ENCODE measurements around the gene C7orf33.

Gene C7orf33

GRCh38 chr7:148645898-148646297 lies 55.3 kb downstream of the C7orf33 start:
- TF ChIP-seq CTCF (IDR thresholded peaks at IDR 0.05; ENCODE audit: insufficient read depth, low read depth, low read length, missing control alignments), result no peak
- DNase-seq (ENCODE audit: low read depth), result no peak
- no peak overlapping the region for H3K4me3 ChIP-seq (ENCODE audit: low read depth, low read length)

- no peak overlapping the region for H3K4me3 ChIP-seq (ENCODE audit: low read depth, low read length)
- DNase-seq (ENCODE audit: low read depth), result no peak
- no peak for TF ChIP-seq CTCF (IDR thresholded peaks at IDR 0.05; ENCODE audit: insufficient read depth, low read depth, low read length, missing control alignments)
These were observed 59.8 kb downstream of the C7orf33 start for GRCh38 chr7:148650232-148650858.

GRCh38 chr7:148652773-148653172 lies 62.2 kb downstream of the C7orf33 start:
- H3K4me3 ChIP-seq (ENCODE audit: low read depth, low read length), result no peak overlapping the region
- no peak for DNase-seq (ENCODE audit: low read depth)
- no peak for TF ChIP-seq CTCF (IDR thresholded peaks at IDR 0.05; ENCODE audit: insufficient read depth, low read depth, low read length, missing control alignments)

- no peak for DNase-seq (ENCODE audit: low read depth)
These were observed 67.4 kb downstream of the C7orf33 start for GRCh38 chr7:148657929-148658328.

GRCh38 chr7:148661471-148661870 lies 70.9 kb downstream of the C7orf33 start:
- no peak for TF ChIP-seq CTCF (IDR thresholded peaks at IDR 0.05; ENCODE audit: insufficient read depth, low read depth, low read length, missing control alignments)
- H3K4me3 ChIP-seq (ENCODE audit: low read depth, low read length), result no peak overlapping the region
- DNase-seq (ENCODE audit: low read depth), result peak; percentile 9

More at GRCh38 chr7:148657929-148658328, 67.4 kb downstream of the C7orf33 start:
- H3K4me3 ChIP-seq (ENCODE audit: low read depth, low read length), result no peak overlapping the region
- no peak for TF ChIP-seq CTCF (IDR thresholded peaks at IDR 0.05; ENCODE audit: insufficient read depth, low read depth, low read length, missing control alignments)

- no peak for TF ChIP-seq CTCF (IDR thresholded peaks at IDR 0.05; ENCODE audit: insufficient read depth, low read depth, low read length, missing control alignments)
- H3K4me3 ChIP-seq (ENCODE audit: low read depth, low read length), result no peak overlapping the region
- DNase-seq (ENCODE audit: low read depth), result no peak
These were observed 72.1 kb downstream of the C7orf33 start for GRCh38 chr7:148662646-148663045.

- no peak overlapping the region for H3K4me3 ChIP-seq (ENCODE audit: low read depth, low read length)
- TF ChIP-seq CTCF (IDR thresholded peaks at IDR 0.05; ENCODE audit: insufficient read depth, low read depth, low read length, missing control alignments), result no peak
- DNase-seq (ENCODE audit: low read depth), result no peak
These were observed 73.8 kb downstream of the C7orf33 start for GRCh38 chr7:148664324-148664723.

All from GM12865 (cell line).